ENCODE data around the gene GRIN3B. TPM values are rescaled to one million over a fixed set of nuclear protein-coding genes. Genes with fewer than 3 reads are reported as not detected.

Gene GRIN3B
- total and polyA plus RNA-seq, 2 of the 8 experiments (the other 6 are each of a cell fraction or from before 2014, with no cell fraction given): 0.45 to 1.0 TPM

GRCh38 chr19:1058112-1058511 is 57.9 kb downstream of the GRIN3B start:
- Histone ChIP-seq H2BK5ac (ENCODE audit: low read depth, low read length) (no peak overlapping the region), H3K23me2 (ENCODE audit: low read depth, low read length) (no peaks in the 10 kb centered on the region), H3K4ac (replicated peaks; ENCODE audit: insufficient read length, low read depth, low read length) (no peak overlapping the region), H4K8ac (ENCODE audit: extremely low read depth, insufficient read depth, low read length) (no peak overlapping the region), H4K20me1 (replicated peaks in 1 of 2; ENCODE audit: control insufficient read depth in 1 of 2, insufficient read depth in 2 of 2, low read length in 2 of 2) (peaks cover 0 to 2% of the 10 kb centered on the region in 2 experiments), H3K4me1 (replicated peaks in 1 of 4; ENCODE audit: control insufficient read depth in 3 of 4, insufficient read depth in 4 of 4, low read length in 3 of 4) (peaks cover 0 to 4% (median 0%) of the 10 kb centered on the region in 4 experiments; a peak in 1 of 7 replicates), H3K9me3 (ENCODE audit: insufficient read depth in 2 of 2, low read depth in 1 of 2, low read length in 1 of 2) (peaks cover 38 to 63% of the 10 kb centered on the region in 2 experiments), H3K79me1 (ENCODE audit: low read depth, low read length) (no peaks in the 10 kb centered on the region), H2BK15ac (ENCODE audit: low read length) (no peak overlapping the region), H3K14ac (ENCODE audit: insufficient read length) (no peak overlapping the region), H3K27ac (ENCODE audit: low read depth, low read length) (no peak overlapping the region), H3K18ac (ENCODE audit: extremely low read depth, low read length) (no peak overlapping the region), H3K79me2 (ENCODE audit: control insufficient read depth in 1 of 2, insufficient read depth in 2 of 2, low read length in 2 of 2) (no peaks in the 10 kb centered on the region), H3K27me3 (replicated peaks in 1 of 4; ENCODE audit: control insufficient read depth in 3 of 4, extremely low read depth in 1 of 4, insufficient read depth in 3 of 4, low read length in 3 of 4) (no peaks in the 10 kb centered on the region; a peak in 1 of 7 replicates), H3K36me3 (ENCODE audit: control insufficient read depth in 2 of 4, insufficient read depth in 4 of 4, low read length in 3 of 4) (peaks cover 0 to 49% (median 14%) of the 10 kb centered on the region in 4 experiments; a peak in 6 of 8 replicates), H3K23ac (ENCODE audit: insufficient read length) (no peak overlapping the region), H3K4me2 (ENCODE audit: insufficient read depth in 1 of 2, low read depth in 2 of 2, low read length in 2 of 2) (no peak overlapping the region), H4K5ac (ENCODE audit: insufficient read length, low read depth, low read length) (no peak overlapping the region), H2BK120ac (replicated peaks; ENCODE audit: low read depth, low read length) (no peak overlapping the region), H2AFZ (ENCODE audit: low read length) (no peak overlapping the region), H3K4me3 (ENCODE audit: extremely low read depth in 1 of 4, insufficient read depth in 2 of 4, low read depth in 3 of 4, low read length in 4 of 4) (no peak overlapping the region), H2AK5ac (ENCODE audit: low read depth, low read length) (no peak overlapping the region), H3K9ac (replicated peaks in 1 of 4; ENCODE audit: extremely low read depth in 1 of 4, low read depth in 3 of 4, low read length in 3 of 4) (no peak overlapping the region), H3K56ac (replicated peaks; ENCODE audit: insufficient read length, low read depth, low read length) (no peak overlapping the region), H2BK20ac (ENCODE audit: low read length) (no peak overlapping the region), H4K91ac (replicated peaks; ENCODE audit: insufficient read length, low read length) (no peak overlapping the region), H2BK12ac (ENCODE audit: low read depth, low read length) (no peak overlapping the region)
- WGBS, 2 experiments (ENCODE audit: extremely low coverage in 1 of 2, insufficient coverage in 1 of 2, insufficient read length in 1 of 2, insufficient replicate concordance in 2 of 2, low coverage in 1 of 2, low lambda C conversion rate in 2 of 2, missing lambda C conversion rate in 1 of 2): 92% methylated on average over 5 of the region's 5 CpGs; no CpG with 5 or more reads in 1 of the 2 experiments
- FAIRE-seq (no peak), DNase-seq (ENCODE audit: low read depth in 1 of 2, low spot score in 2 of 2) (no peak)
- POLR2A ChIA-PET (ENCODE audit: partially characterized antibody): interaction anchor here (1.5 to 2.1 kb wide), 3 partner anchors 10 to 21 kb away, joined by 4 to 8 read pairs (median 8); partner anchors contain the start of gene ABCA7
- CTCF ChIA-PET (ENCODE audit: partially characterized antibody): interaction anchor here (0.6 to 2.4 kb wide), 3 partner anchors 9 to 287 kb away, joined by 3 to 7 read pairs (median 4); partner anchors contain the start of gene ARHGAP45
- TF ChIP-seq RAD21 (IDR thresholded peaks at IDR 0.05 in 1 of 2, conservative IDR thresholded peaks at IDR 0.05 in 1 of 2; ENCODE audit: low read depth in 2 of 2, low read length in 2 of 2): no peak
- TF ChIP-seq USF2 (IDR thresholded peaks at IDR 0.05; ENCODE audit: low read length): no peak
- TF ChIP-seq SRF (IDR thresholded peaks at IDR 0.05; ENCODE audit: low read depth, low read length): no peak

All from H1 (cell line).